CD14-positive monocyte (primary cell): ENCODE data around the gene RAB31. TPM values are rescaled to one million over a fixed set of nuclear protein-coding genes. Genes with fewer than 3 reads are reported as not detected.
A peak's percentile ranks its signal among the peaks of the same experiment; 100 is the strongest.

Experiments
- DNase-seq, 3 donors: peaks; one replicate each; pipeline ENCODE4 v3.0.0-alpha.2; 2011 to 2022
- H2AFZ ChIP-seq: 2 replicates; pipeline ENCODE4 v1.6.0; 2012; ENCODE audit warnings: mild to moderate bottlenecking, low read depth, low read length, inconsistent platforms; ENCODE audit not compliant: insufficient read depth, poor library complexity, severe bottlenecking
- H3K27ac ChIP-seq, 2 donors: 1 replicate in 1 of 2; 2 replicates in 1 of 2; pipeline ENCODE4 v1.5.1; 2012 to 2013; ENCODE audit warnings: low read length in 2 of 2, control low read depth in 1 of 2, inconsistent platforms in 1 of 2, low read depth in 1 of 2, mild to moderate bottlenecking in 1 of 2
- H3K27me3 ChIP-seq, 2 donors: one replicate each; pipeline versions ENCODE4 v1.6.0 to v1.6.1; 2011 to 2013; ENCODE audit warnings: low read length in 2 of 2; ENCODE audit not compliant: control insufficient read depth in 2 of 2, insufficient read depth in 2 of 2
- H3K36me3 ChIP-seq, 2 donors: replicated peaks in 1 of 2; 1 replicate in 1 of 2; 2 replicates in 1 of 2; pipeline versions ENCODE4 v1.5.1 to v1.6.1; 2012 to 2013; ENCODE audit warnings: low read length in 2 of 2, control low read depth in 1 of 2, inconsistent platforms in 1 of 2, mild to moderate bottlenecking in 1 of 2; ENCODE audit not compliant: insufficient read depth in 2 of 2, control insufficient read depth in 1 of 2
- H3K4me1 ChIP-seq, 2 donors: 1 replicate in 1 of 2; 2 replicates in 1 of 2; pipeline versions ENCODE4 v1.5.1 to v1.6.1; 2012 to 2013; ENCODE audit warnings: low read length in 2 of 2, control low read depth in 1 of 2, inconsistent platforms in 1 of 2, mild to moderate bottlenecking in 1 of 2, moderate library complexity in 1 of 2; ENCODE audit not compliant: insufficient read depth in 2 of 2, control insufficient read depth in 1 of 2
- H3K4me2 ChIP-seq: replicated peaks from 2 replicates; pipeline ENCODE3; 2012; ENCODE audit warnings: low read length, moderate library complexity, mild to moderate bottlenecking; ENCODE audit not compliant: poor library complexity, severe bottlenecking; ENCODE audit errors: extremely low read depth
- H3K4me3 ChIP-seq, 3 experiments: fragments of 200-600 bp in 1 of 3; sonication (generic) in 1 of 3; replicated peaks in 1 of 3; 1 replicate in 2 of 3; 2 replicates in 1 of 3; pipeline ENCODE4 v1.5.1; 2011 to 2013; ENCODE audit warnings: low read length in 3 of 3, mild to moderate bottlenecking in 3 of 3, control low read depth in 2 of 3, low read depth in 2 of 3, inconsistent platforms in 1 of 3, moderate library complexity in 1 of 3
- H3K79me2 ChIP-seq: 2 replicates; pipeline ENCODE4 v1.6.0; 2012; ENCODE audit warnings: mild to moderate bottlenecking, control low read depth, inconsistent platforms, low read length, moderate library complexity; ENCODE audit not compliant: insufficient read depth
- H3K9ac ChIP-seq: 2 replicates; pipeline ENCODE4 v1.6.0; 2017; ENCODE audit warnings: low read length, mild to moderate bottlenecking; ENCODE audit not compliant: insufficient read depth, poor library complexity, severe bottlenecking
- H3K9me3 ChIP-seq, 2 donors: replicated peaks in 1 of 2; 1 replicate in 1 of 2; 2 replicates in 1 of 2; pipeline versions ENCODE4 v1.5.1 to v1.6.1; 2012 to 2013; ENCODE audit warnings: low read length in 2 of 2, control low read depth in 1 of 2; ENCODE audit not compliant: control insufficient read depth in 1 of 2, insufficient read depth in 1 of 2
- H4K20me1 ChIP-seq: 2 replicates; pipeline ENCODE4 v1.6.0; 2012; ENCODE audit warnings: mild to moderate bottlenecking, low read length, control low read depth, moderate library complexity; ENCODE audit not compliant: insufficient read depth
- H3K27ac Mint-ChIP-seq, 7 donors: one replicate each; pipeline ENCODE4 v1.8.0; 2020; ENCODE audit warnings: mild to moderate bottlenecking in 7 of 7, mixed read lengths in 7 of 7, moderate library complexity in 6 of 7, inconsistent platforms in 2 of 7
- H3K27me3 Mint-ChIP-seq, 3 donors: one replicate each; pipeline ENCODE4 v1.8.0; 2021 to 2022; ENCODE audit warnings: low read depth in 3 of 3, mild to moderate bottlenecking in 3 of 3, mixed read lengths in 3 of 3, moderate library complexity in 3 of 3, inconsistent platforms in 1 of 3
- H3K36me3 Mint-ChIP-seq, 2 donors: one replicate each; pipeline ENCODE4 v1.8.0; 2020; ENCODE audit warnings: mixed read lengths in 2 of 2, inconsistent platforms in 1 of 2, mild to moderate bottlenecking in 1 of 2
- H3K4me1 Mint-ChIP-seq: one replicate; pipeline ENCODE4 v1.8.0; 2020; ENCODE audit warnings: mild to moderate bottlenecking, mixed read lengths
- H3K4me3 Mint-ChIP-seq, 2 donors: one replicate each; pipeline ENCODE4 v1.8.0; 2020; ENCODE audit warnings: mild to moderate bottlenecking in 2 of 2, mixed read lengths in 2 of 2, moderate library complexity in 1 of 2
- H3K9me3 Mint-ChIP-seq, 7 donors: one replicate each; pipeline ENCODE4 v1.8.0; 2020 to 2022; ENCODE audit warnings: mixed read lengths in 7 of 7, mild to moderate bottlenecking in 6 of 7, moderate library complexity in 6 of 7, inconsistent platforms in 2 of 7
- CTCF ChIP-seq: fragments of 200-600 bp; IDR thresholded peaks from one replicate; pipeline ENCODE4 v1.8.0; 2022; ENCODE audit warnings: antibody characterized with exemption, mild to moderate bottlenecking
- WGBS: methylation state at CpG from one replicate; pipeline ENCODE4 v1.1.5; 2013; ENCODE audit warnings: missing lambda C conversion rate; ENCODE audit not compliant: insufficient coverage; 5-methylcytosine and 5-hydroxymethylcytosine counted together
- intact Hi-C, 2 donors: fragments of 100-400 bp; cut with micrococcal nuclease; formaldehyde crosslinking; loops; one replicate each; pipeline versions ENCODE4 v1.15.0 to v1.15.1; 2023
- polyA plus RNA-seq, 3 donors: library from polyadenylated mRNA; depleted of rRNA in 1 of 3; unstranded in 2 of 3; stranded (reverse) in 1 of 3; fragments of 300-500 nt in 2 of 3; fragments of >200 nt in 1 of 3; fragmentation: Illumina TruSeq in 2 of 3; gene quantifications; 1 replicate in 2 of 3; 2 replicates in 1 of 3; pipeline ENCODE4 v1.2.3, GENCODE V29; 2012 to 2021

RAB31 gene
- polyA plus RNA-seq, 3 donors: 106 to 367 (median 348) TPM

DNA sequence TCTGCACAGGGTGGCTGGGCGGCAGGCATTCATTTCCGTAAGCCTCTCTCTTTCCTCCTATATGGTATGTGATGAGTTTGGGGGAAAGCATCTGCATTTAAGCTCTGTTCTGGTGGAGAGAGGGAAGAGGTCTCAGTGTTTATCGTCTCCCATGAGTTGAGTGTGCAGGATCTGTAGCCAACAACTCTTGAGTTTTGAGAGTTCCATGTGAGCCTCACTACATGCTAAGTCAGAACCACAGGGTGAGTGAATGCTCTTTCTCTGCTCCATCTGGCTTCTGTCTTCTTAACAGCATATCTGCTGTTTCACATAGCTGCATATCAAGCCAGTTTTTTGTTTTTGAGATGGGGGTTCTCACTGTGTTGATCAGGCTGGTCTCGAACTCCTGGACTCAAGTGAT, 22.7 kb downstream of the RAB31 start:
- Histone ChIP-seq H4K20me1 (peaks cover 100% of the 10 kb centered on the region), H3K27ac (peak overlapping the region in 1 of 2 donors; percentile 47), H3K27me3 (no peaks in the 10 kb centered on the region), H2AFZ (no peak overlapping the region), H3K79me2 (peaks cover 98% of the 10 kb centered on the region), H3K4me1 (peaks cover 29 to 38% of the 10 kb centered on the region in 2 donors), H3K36me3 (peaks cover 36 to 64% of the 10 kb centered on the region in 2 donors), H3K4me3 (no peak overlapping the region), H3K9me3 (no peaks in the 10 kb centered on the region), H3K4me2 (no peak overlapping the region), H3K9ac (no peak overlapping the region)
- Mint-ChIP-seq H3K4me3 (no peak overlapping the region), H3K36me3 (peaks cover 61 to 72% of the 10 kb centered on the region in 2 donors), H3K4me1 (peaks cover 44% of the 10 kb centered on the region), H3K27ac (peak overlapping the region in 4 of 7 donors; percentile 10 to 48 (median 34)), H3K27me3 (peaks cover 0 to 2% (median 0%) of the 10 kb centered on the region in 3 donors), H3K9me3 (no peaks in the 10 kb centered on the region)
- 100% methylated on average over 1 of the region's 4 CpGs for WGBS
- intact Hi-C loops: no loop called here
- TF ChIP-seq CTCF: no peak
- DNase-seq: no peak

DNA sequence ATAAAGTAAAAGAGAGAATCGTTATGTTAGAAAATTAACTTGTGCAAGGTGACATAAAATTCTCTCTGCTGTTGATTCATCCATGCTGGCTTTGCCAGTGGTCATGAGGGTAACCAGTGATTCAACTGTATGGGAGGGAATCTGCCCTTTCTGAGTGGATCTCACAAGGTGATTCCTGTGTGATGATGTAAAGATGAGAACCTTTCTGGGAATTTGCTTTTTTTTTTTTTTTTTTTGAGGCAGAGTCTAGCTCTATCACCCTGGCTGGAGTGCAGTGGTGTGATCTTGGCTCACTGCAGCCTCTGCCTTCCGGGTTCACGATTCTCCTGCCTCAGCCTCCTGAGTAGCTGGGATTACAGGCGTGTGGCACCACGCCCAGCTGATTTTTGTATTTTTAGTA, 23.3 kb downstream of the RAB31 start:
- 89% methylated on average over 3 of the region's 5 CpGs for WGBS
- no peak for TF ChIP-seq CTCF
- H3K4me1 Mint-ChIP-seq: peaks cover 47% of the 10 kb centered on the region

More for the DNA sequence above, 23.3 kb downstream of the RAB31 start:
- H3K36me3 ChIP-seq: peaks cover 32 to 64% of the 10 kb centered on the region in 2 donors
- H3K27ac ChIP-seq: no peak overlapping the region
- intact Hi-C loops: no loop called here
- DNase-seq: no peak
- no peaks in the 10 kb centered on the region for H3K27me3 ChIP-seq
- peak overlapping the region in 3 of 7 donors; percentile 43 to 63 (median 57) for H3K27ac Mint-ChIP-seq
- H3K4me3 ChIP-seq: no peak overlapping the region
- no peak overlapping the region for H3K4me2 ChIP-seq
- H3K4me1 ChIP-seq: peaks cover 30 to 38% of the 10 kb centered on the region in 2 donors
- no peak overlapping the region for H2AFZ ChIP-seq
- H3K9ac ChIP-seq: no peak overlapping the region
- H3K4me3 Mint-ChIP-seq: no peak overlapping the region
- H3K27me3 Mint-ChIP-seq: peaks cover 0 to 2% (median 0%) of the 10 kb centered on the region in 3 donors
- no peaks in the 10 kb centered on the region for H3K9me3 Mint-ChIP-seq
- no peaks in the 10 kb centered on the region for H3K9me3 ChIP-seq
- peaks cover 61 to 72% of the 10 kb centered on the region in 2 donors for H3K36me3 Mint-ChIP-seq
- H3K79me2 ChIP-seq: peaks cover 98% of the 10 kb centered on the region
- H4K20me1 ChIP-seq: peaks cover 100% of the 10 kb centered on the region
